IPS DF 19.7 (cell line): ENCODE data around the gene LINGO1.

Experiments used
- DNase-seq: peaks from one replicate; pipeline ENCODE4 v3.0.0-alpha.2; 2013; ENCODE audit warnings: low read depth, low spot score

Gene LINGO1

GRCh38 chr15:77597804-77598453, 34.8 kb downstream of the LINGO1 start:
- DNase-seq = no peak

GRCh38 chr15:77596821-77597803, 35.6 kb downstream of the LINGO1 start:
- DNase-seq = no peak

- DNase-seq = no peak
Observed at GRCh38 chr15:77595231-77595630, 37.5 kb downstream of the LINGO1 start.

- no peak for DNase-seq
Observed at GRCh38 chr15:77592758-77593157, 40.0 kb downstream of the LINGO1 start.

- no peak for DNase-seq
Observed at GRCh38 chr15:77591968-77592613, 40.6 kb downstream of the LINGO1 start.

GRCh38 chr15:77589839-77590238, 42.9 kb downstream of the LINGO1 start:
- no peak for DNase-seq

- no peak for DNase-seq
Observed at GRCh38 chr15:77588126-77588525, 44.6 kb downstream of the LINGO1 start.

GRCh38 chr15:77584691-77585090, 48.0 kb downstream of the LINGO1 start:
- no peak for DNase-seq

- no peak for DNase-seq
Observed at GRCh38 chr15:77584201-77584600, 48.5 kb downstream of the LINGO1 start.

GRCh38 chr15:77582763-77583162, 49.9 kb downstream of the LINGO1 start:
- DNase-seq = no peak

GRCh38 chr15:77581896-77582569, 50.7 kb downstream of the LINGO1 start:
- DNase-seq = no peak

- no peak for DNase-seq
Observed at GRCh38 chr15:77580996-77581682, 51.6 kb downstream of the LINGO1 start.

GRCh38 chr15:77579498-77580188, 53.1 kb downstream of the LINGO1 start:
- no peak for DNase-seq

GRCh38 chr15:77578641-77579372, 53.9 kb downstream of the LINGO1 start:
- no peak for DNase-seq

- no peak for DNase-seq
Observed at GRCh38 chr15:77577366-77577950, 55.3 kb downstream of the LINGO1 start.

- DNase-seq = no peak
Observed at GRCh38 chr15:77576538-77576937, 56.2 kb downstream of the LINGO1 start.

- no peak for DNase-seq
Observed at GRCh38 chr15:77575203-77575934, 57.3 kb downstream of the LINGO1 start.

- no peak for DNase-seq
Observed at GRCh38 chr15:77574521-77575202, 58.0 kb downstream of the LINGO1 start.
